Liver (tissue), 9 donors: ENCODE results near the gene TCAP. TPM values are rescaled to one million over a fixed set of nuclear protein-coding genes. Genes with fewer than 3 reads are reported as not detected.

Experiments
- DNase-seq: peaks from one replicate; pipeline ENCODE4 v3.0.0-alpha.2; 2017; ENCODE audit warnings: low spot score
- H3K27ac ChIP-seq, 2 donors: one replicate each; pipeline ENCODE4 v1.7.0; 2013; ENCODE audit warnings: inconsistent platforms in 2 of 2, low read length in 2 of 2, control low read depth in 1 of 2, low read depth in 1 of 2, mild to moderate bottlenecking in 1 of 2
- H3K27me3 ChIP-seq, 4 donors: one replicate each; pipeline versions ENCODE4 v1.6.1 to v1.7.0; 2013; ENCODE audit warnings: low read length in 3 of 4, inconsistent platforms in 1 of 4, mild to moderate bottlenecking in 1 of 4, moderate library complexity in 1 of 4; ENCODE audit not compliant: control insufficient read depth in 4 of 4, insufficient read depth in 4 of 4
- H3K36me3 ChIP-seq, 4 donors: one replicate each; pipeline versions ENCODE4 v1.6.1 to v1.7.0; 2013; ENCODE audit warnings: low read length in 3 of 4, mild to moderate bottlenecking in 3 of 4, low read depth in 1 of 4, moderate library complexity in 1 of 4; ENCODE audit not compliant: control insufficient read depth in 4 of 4, insufficient read depth in 3 of 4
- H3K4me1 ChIP-seq, 4 donors: one replicate each; pipeline versions ENCODE4 v1.6.1 to v1.7.0; 2013; ENCODE audit warnings: low read length in 3 of 4, mild to moderate bottlenecking in 3 of 4, moderate library complexity in 1 of 4; ENCODE audit not compliant: control insufficient read depth in 4 of 4, insufficient read depth in 4 of 4
- H3K4me3 ChIP-seq, 3 donors: one replicate each; pipeline versions ENCODE4 v1.6.1 to v1.7.0; 2013; ENCODE audit warnings: low read length in 3 of 3, control low read depth in 1 of 3, low read depth in 1 of 3, mild to moderate bottlenecking in 1 of 3
- H3K9ac ChIP-seq, 2 donors: one replicate each; pipeline ENCODE4 v1.7.0; 2013; ENCODE audit warnings: low read length in 2 of 2, mild to moderate bottlenecking in 2 of 2, moderate library complexity in 2 of 2, control low read depth in 1 of 2, low read depth in 1 of 2
- H3K9me3 ChIP-seq, 4 donors: one replicate each; pipeline versions ENCODE4 v1.6.1 to v1.7.0; 2013; ENCODE audit warnings: low read length in 3 of 4; ENCODE audit not compliant: control insufficient read depth in 4 of 4
- EGR1 ChIP-seq, 2 donors: IDR thresholded peaks; 2 replicates each; pipeline ENCODE4 v1.6.1; 2016 to 2018; ENCODE audit warnings: antibody characterized with exemption in 2 of 2, low read depth in 2 of 2
- FOXA1 ChIP-seq: IDR thresholded peaks from 2 replicates; pipeline ENCODE4 v1.6.1; 2016; ENCODE audit warnings: antibody characterized with exemption
- FOXA2 ChIP-seq: IDR thresholded peaks from 2 replicates; pipeline ENCODE4 v1.6.1; 2016; ENCODE audit warnings: antibody characterized with exemption
- GABPA ChIP-seq, 2 donors: IDR thresholded peaks in 1 of 2; conservative IDR thresholded peaks in 1 of 2; 2 replicates each; pipeline ENCODE4 v1.6.1; 2016; ENCODE audit warnings: antibody characterized with exemption in 2 of 2, mild to moderate bottlenecking in 1 of 2, moderate library complexity in 1 of 2
- HNF4A ChIP-seq, 2 donors: conservative IDR thresholded peaks; 2 replicates each; pipeline ENCODE4 v1.6.1; 2016; ENCODE audit warnings: antibody characterized with exemption in 2 of 2, mild to moderate bottlenecking in 2 of 2
- HNF4G ChIP-seq: IDR thresholded peaks from 2 replicates; pipeline ENCODE4 v1.6.1; 2016; ENCODE audit warnings: antibody characterized with exemption
- JUND ChIP-seq, 2 donors: IDR thresholded peaks; 2 replicates each; pipeline ENCODE4 v1.6.1; 2016; ENCODE audit warnings: antibody characterized with exemption in 2 of 2
- NR2F2 ChIP-seq: IDR thresholded peaks from 2 replicates; pipeline ENCODE4 v1.6.1; 2016; ENCODE audit warnings: antibody characterized with exemption
- RXRA ChIP-seq, 2 donors: IDR thresholded peaks; 2 replicates each; pipeline ENCODE4 v1.6.1; 2017 to 2018; ENCODE audit warnings: antibody characterized with exemption in 2 of 2, mild to moderate bottlenecking in 1 of 2
- SP1 ChIP-seq: IDR thresholded peaks from 2 replicates; pipeline ENCODE4 v1.6.1; 2018; ENCODE audit warnings: antibody characterized with exemption, mild to moderate bottlenecking
- YY1 ChIP-seq: IDR thresholded peaks from 2 replicates; pipeline ENCODE4 v1.6.1; 2016; ENCODE audit warnings: antibody characterized with exemption, mild to moderate bottlenecking
- whole genome bisulfite sequencing: extraction: QIAGEN DNeasy Blood & Tissue Kit; methylation state at CpG from one replicate; pipeline ENCODE4 v1.1.7; 2013; 5-methylcytosine and 5-hydroxymethylcytosine counted together
- polyA plus RNA-seq, 2 donors: library from polyadenylated mRNA; stranded (reverse) in 1 of 2; unstranded in 1 of 2; fragments of 200-250 nt in 1 of 2; fragments of >200 nt in 1 of 2; fragmentation: Nextera tagmentation in 1 of 2; extraction: Ambion mirVana in 1 of 2; gene quantifications; one replicate each; pipeline versions ENCODE4 v1.2.1 to v1.2.3, GENCODE V29; 2013 to 2015
- total RNA-seq, 2 donors: library from RNA; depleted of rRNA; stranded (reverse); fragments of >200 nt; gene quantifications; one replicate each; pipeline ENCODE4 v1.2.3, GENCODE V29; 2014
- TF ChIP-seq, protein P1 (sequence below): fragments of 150-350 bp; IDR thresholded peaks from 2 replicates; pipeline ENCODE4 v1.5.1; 2017; ENCODE audit warnings: improper control_type of control experiment, low read depth, low read length; ENCODE audit not compliant: missing input control
- TF ChIP-seq, protein P2 (sequence below): IDR thresholded peaks from 2 replicates; pipeline ENCODE4 v1.6.1; 2016; ENCODE audit warnings: antibody characterized with exemption
- TF ChIP-seq, protein P3 (sequence below): IDR thresholded peaks from 2 replicates; pipeline ENCODE4 v1.6.1; 2016; ENCODE audit warnings: antibody characterized with exemption, mild to moderate bottlenecking
- TF ChIP-seq, protein P4 (sequence below): IDR thresholded peaks from 2 replicates; pipeline ENCODE4 v1.6.1; 2016; ENCODE audit warnings: antibody characterized with exemption
- TF ChIP-seq, protein P5 (sequence below): IDR thresholded peaks from 2 replicates; pipeline ENCODE4 v1.6.1; 2016; ENCODE audit warnings: antibody characterized with exemption
- donor health status: healthy.
- donor health status: healthy.
- donor health status: healthy.
- donor health status: healthy.
- donor health status: healthy.

The TCAP gene
- total and polyA plus RNA-seq, 4 donors = 0.14 to 0.67 (median 0.22) TPM; not detected in 1

DNA sequence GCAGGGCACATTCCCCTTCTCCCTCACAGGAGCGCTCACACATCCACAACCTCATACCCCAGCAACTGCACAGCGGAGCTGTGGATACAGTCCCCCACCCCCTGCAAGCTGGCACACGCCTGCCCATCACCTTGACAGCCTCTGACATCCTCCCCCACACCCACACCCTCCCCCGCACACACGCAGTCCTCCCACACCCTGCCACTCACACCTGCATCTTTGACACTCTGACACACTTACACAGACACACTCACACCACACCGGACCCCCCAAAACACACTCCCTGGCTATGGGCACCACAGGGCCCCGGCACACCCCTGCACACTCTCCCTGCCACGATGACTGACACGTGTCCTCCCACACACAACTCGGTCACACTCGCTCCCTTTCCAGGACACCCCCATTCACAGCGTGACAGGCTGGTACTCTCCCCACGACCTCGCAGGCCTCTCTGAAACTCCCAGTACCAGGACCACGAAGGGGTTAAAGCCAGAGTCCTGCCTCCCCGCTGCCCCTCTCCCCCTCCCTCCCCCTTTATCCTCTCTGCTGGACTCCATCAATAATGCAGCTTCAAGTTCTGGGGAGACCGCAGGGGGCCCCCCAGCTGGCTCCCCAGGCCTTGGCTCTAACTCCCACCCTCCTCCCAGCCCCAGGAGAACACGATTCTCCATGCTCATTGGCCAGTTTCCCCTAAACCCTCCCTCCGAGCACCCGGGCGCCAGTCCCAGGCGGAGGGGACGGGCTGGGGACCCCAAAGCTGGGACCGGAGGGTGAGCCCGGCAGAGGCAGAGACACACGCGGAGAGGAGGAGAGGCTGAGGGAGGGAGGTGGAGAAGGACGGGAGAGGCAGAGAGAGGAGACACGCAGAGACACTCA, 38.7 kb upstream of the TCAP start, which contains the start of gene PPP1R1B:
PPP1R1B (plus strand) TSS at position 782 of the 876 bp plus-strand sequence. CDS start 441 bp downstream, outside the sequence.
- Histone ChIP-seq H3K4me1 (peaks cover 0 to 14% (median 9%) of the 10 kb centered on the region in 4 donors), H3K9ac (no peak within 1 kb of the TSS), H3K4me3 (no peak within 1 kb of the TSS), H3K36me3 (no peaks in the 10 kb centered on the region), H3K27ac (no peak within 1 kb of the TSS), H3K27me3 (peaks cover 0 to 12% (median 9%) of the 10 kb centered on the region in 4 donors), H3K9me3 (no peaks in the 10 kb centered on the region)
- TF ChIP-seq HNF4A (conservative IDR thresholded peaks at IDR 0.05) (no peak), FOXA2 (no peak), SP1 (no peak)
- TF ChIP-seq, protein P1, sequence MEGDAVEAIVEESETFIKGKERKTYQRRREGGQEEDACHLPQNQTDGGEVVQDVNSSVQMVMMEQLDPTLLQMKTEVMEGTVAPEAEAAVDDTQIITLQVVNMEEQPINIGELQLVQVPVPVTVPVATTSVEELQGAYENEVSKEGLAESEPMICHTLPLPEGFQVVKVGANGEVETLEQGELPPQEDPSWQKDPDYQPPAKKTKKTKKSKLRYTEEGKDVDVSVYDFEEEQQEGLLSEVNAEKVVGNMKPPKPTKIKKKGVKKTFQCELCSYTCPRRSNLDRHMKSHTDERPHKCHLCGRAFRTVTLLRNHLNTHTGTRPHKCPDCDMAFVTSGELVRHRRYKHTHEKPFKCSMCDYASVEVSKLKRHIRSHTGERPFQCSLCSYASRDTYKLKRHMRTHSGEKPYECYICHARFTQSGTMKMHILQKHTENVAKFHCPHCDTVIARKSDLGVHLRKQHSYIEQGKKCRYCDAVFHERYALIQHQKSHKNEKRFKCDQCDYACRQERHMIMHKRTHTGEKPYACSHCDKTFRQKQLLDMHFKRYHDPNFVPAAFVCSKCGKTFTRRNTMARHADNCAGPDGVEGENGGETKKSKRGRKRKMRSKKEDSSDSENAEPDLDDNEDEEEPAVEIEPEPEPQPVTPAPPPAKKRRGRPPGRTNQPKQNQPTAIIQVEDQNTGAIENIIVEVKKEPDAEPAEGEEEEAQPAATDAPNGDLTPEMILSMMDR = no peak
- 17% methylated on average over 29 of the region's 29 CpGs for WGBS
- DNase-seq = no peak

DNA sequence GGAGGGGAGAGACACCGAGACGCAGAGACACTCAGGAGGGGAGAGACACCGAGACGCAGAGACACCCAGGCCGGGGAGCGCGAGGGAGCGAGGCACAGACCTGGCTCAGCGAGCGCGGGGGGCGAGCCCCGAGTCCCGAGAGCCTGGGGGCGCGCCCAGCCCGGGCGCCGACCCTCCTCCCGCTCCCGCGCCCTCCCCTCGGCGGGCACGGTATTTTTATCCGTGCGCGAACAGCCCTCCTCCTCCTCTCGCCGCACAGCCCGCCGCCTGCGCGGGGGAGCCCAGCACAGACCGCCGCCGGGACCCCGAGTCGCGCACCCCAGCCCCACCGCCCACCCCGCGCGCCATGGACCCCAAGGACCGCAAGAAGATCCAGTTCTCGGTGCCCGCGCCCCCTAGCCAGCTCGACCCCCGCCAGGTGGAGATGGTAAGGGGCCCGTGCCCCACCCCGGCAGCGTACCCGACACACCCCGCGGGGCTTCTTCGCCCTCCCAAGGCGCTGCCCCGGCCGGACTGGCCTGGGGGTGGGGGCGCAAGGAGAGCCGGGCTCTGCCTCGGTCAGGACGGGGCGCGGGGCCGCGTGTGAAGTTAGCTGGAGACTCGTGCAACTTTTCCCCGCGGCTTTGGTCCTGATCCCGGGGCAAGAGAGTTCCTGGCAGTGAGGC, 38.0 kb upstream of the TCAP start:
- no peaks in the 10 kb centered on the region for H3K9me3 ChIP-seq
- TF ChIP-seq, protein P2, sequence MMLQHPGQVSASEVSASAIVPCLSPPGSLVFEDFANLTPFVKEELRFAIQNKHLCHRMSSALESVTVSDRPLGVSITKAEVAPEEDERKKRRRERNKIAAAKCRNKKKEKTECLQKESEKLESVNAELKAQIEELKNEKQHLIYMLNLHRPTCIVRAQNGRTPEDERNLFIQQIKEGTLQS = no peak
- TF ChIP-seq EGR1 (IDR thresholded peaks at IDR 0.05; ENCODE audit: low read depth in 2 of 2) (no peak), HNF4G (no peak), GABPA (IDR thresholded peaks at IDR 0.05 in 1 of 2, conservative IDR thresholded peaks at IDR 0.05 in 1 of 2) (no peak), RXRA (IDR thresholded peaks at IDR 0.05) (no peak), FOXA2 (no peak), NR2F2 (no peak), YY1 (no peak), JUND (IDR thresholded peaks at IDR 0.05) (no peak), HNF4A (conservative IDR thresholded peaks at IDR 0.05) (no peak), SP1 (no peak), FOXA1 (no peak)
- TF ChIP-seq, protein P3, sequence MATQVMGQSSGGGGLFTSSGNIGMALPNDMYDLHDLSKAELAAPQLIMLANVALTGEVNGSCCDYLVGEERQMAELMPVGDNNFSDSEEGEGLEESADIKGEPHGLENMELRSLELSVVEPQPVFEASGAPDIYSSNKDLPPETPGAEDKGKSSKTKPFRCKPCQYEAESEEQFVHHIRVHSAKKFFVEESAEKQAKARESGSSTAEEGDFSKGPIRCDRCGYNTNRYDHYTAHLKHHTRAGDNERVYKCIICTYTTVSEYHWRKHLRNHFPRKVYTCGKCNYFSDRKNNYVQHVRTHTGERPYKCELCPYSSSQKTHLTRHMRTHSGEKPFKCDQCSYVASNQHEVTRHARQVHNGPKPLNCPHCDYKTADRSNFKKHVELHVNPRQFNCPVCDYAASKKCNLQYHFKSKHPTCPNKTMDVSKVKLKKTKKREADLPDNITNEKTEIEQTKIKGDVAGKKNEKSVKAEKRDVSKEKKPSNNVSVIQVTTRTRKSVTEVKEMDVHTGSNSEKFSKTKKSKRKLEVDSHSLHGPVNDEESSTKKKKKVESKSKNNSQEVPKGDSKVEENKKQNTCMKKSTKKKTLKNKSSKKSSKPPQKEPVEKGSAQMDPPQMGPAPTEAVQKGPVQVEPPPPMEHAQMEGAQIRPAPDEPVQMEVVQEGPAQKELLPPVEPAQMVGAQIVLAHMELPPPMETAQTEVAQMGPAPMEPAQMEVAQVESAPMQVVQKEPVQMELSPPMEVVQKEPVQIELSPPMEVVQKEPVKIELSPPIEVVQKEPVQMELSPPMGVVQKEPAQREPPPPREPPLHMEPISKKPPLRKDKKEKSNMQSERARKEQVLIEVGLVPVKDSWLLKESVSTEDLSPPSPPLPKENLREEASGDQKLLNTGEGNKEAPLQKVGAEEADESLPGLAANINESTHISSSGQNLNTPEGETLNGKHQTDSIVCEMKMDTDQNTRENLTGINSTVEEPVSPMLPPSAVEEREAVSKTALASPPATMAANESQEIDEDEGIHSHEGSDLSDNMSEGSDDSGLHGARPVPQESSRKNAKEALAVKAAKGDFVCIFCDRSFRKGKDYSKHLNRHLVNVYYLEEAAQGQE = no peak
- TF ChIP-seq, protein P1 = no peak
- TF ChIP-seq, protein P4, sequence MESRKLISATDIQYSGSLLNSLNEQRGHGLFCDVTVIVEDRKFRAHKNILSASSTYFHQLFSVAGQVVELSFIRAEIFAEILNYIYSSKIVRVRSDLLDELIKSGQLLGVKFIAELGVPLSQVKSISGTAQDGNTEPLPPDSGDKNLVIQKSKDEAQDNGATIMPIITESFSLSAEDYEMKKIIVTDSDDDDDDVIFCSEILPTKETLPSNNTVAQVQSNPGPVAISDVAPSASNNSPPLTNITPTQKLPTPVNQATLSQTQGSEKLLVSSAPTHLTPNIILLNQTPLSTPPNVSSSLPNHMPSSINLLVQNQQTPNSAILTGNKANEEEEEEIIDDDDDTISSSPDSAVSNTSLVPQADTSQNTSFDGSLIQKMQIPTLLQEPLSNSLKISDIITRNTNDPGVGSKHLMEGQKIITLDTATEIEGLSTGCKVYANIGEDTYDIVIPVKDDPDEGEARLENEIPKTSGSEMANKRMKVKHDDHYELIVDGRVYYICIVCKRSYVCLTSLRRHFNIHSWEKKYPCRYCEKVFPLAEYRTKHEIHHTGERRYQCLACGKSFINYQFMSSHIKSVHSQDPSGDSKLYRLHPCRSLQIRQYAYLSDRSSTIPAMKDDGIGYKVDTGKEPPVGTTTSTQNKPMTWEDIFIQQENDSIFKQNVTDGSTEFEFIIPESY = no peak
- TF ChIP-seq, protein P5, sequence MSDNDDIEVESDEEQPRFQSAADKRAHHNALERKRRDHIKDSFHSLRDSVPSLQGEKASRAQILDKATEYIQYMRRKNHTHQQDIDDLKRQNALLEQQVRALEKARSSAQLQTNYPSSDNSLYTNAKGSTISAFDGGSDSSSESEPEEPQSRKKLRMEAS = no peak
- H3K36me3 ChIP-seq = no peaks in the 10 kb centered on the region
- no peak for DNase-seq
- peaks cover 0 to 12% (median 9%) of the 10 kb centered on the region in 4 donors for H3K27me3 ChIP-seq
- WGBS = 5% methylated on average over 72 of the region's 72 CpGs
- peaks cover 0 to 12% (median 7%) of the 10 kb centered on the region in 4 donors for H3K4me1 ChIP-seq
- no peak overlapping the region for H3K9ac ChIP-seq
- no peak overlapping the region for H3K4me3 ChIP-seq
- no peak overlapping the region for H3K27ac ChIP-seq
